SU-DHL-6 (cell line): ENCODE results near the gene SLC17A5.

Experiments
- CTCF ChIP-seq: fragments of 200-600 bp; sonication (generic); IDR thresholded peaks from one replicate; pipeline ENCODE4 v1.5.1; 2017; ENCODE audit warnings: antibody characterized with exemption, mild to moderate bottlenecking, low read length, moderate library complexity; ENCODE audit not compliant: insufficient read depth, poor library complexity, severe bottlenecking
- EZH2phosphoT487 ChIP-seq: fragments of 200-600 bp; sonication (generic), shearing (Covaris generic); conservative IDR thresholded peaks from 2 replicates; pipeline ENCODE4 v1.6.1; 2018; ENCODE audit warnings: mild to moderate bottlenecking, antibody characterized with exemption, low read length, moderate library complexity, mixed read lengths

- TF ChIP-seq CTCF (no peak), EZH2phosphoT487 (no peak)
Observed at GRCh38 chr6:73558624-73559398, 95.0 kb downstream of the SLC17A5 start.
